Activated CD8-positive, alpha-beta memory T cell treated with anti-CD3 and anti-CD28 coated beads, Interleukin-2, amount 50 U/mL, for 1 hour (primary cell): Measurements from ENCODE around the gene UBAP2L.

Experiments
- DNase-seq: peaks from one replicate; pipeline ENCODE4 v3.0.0-alpha.2; 2020; ENCODE audit errors: extremely low read depth

The UBAP2L gene

GRCh38 chr1:154220071-154220969 is at the start of gene UBAP2L:
Gene UBAP2L (plus strand): TSS chr1:154220955. CDS start chr1:154225124, 4,169 bp downstream.
- peak; percentile 94 for DNase-seq

GRCh38 chr1:154171223-154171583 is 49.6 kb upstream of the UBAP2L start:
- DNase-seq: no peak

GRCh38 chr1:154171880-154172279 is 48.9 kb upstream of the UBAP2L start:
- no peak for DNase-seq

GRCh38 chr1:154174654-154175053 is 46.1 kb upstream of the UBAP2L start:
- no peak for DNase-seq

GRCh38 chr1:154176337-154176736 is 44.4 kb upstream of the UBAP2L start:
- no peak for DNase-seq

- DNase-seq: no peak
These were observed 42.7 kb upstream of the UBAP2L start for GRCh38 chr1:154178013-154178412.

- no peak for DNase-seq
These were observed 41.6 kb upstream of the UBAP2L start for GRCh38 chr1:154178911-154179811.

GRCh38 chr1:154179946-154180687 is 40.6 kb upstream of the UBAP2L start:
- DNase-seq: no peak

GRCh38 chr1:154181944-154182343 is 38.8 kb upstream of the UBAP2L start:
- no peak for DNase-seq

GRCh38 chr1:154182344-154183045 is 38.3 kb upstream of the UBAP2L start:
- DNase-seq: peak; percentile 28

GRCh38 chr1:154183046-154183915 is 37.5 kb upstream of the UBAP2L start:
- peak; percentile 75 for DNase-seq

GRCh38 chr1:154186177-154186576 is 34.6 kb upstream of the UBAP2L start:
- DNase-seq: no peak

- DNase-seq: no peak
These were observed 33.8 kb upstream of the UBAP2L start for GRCh38 chr1:154186852-154187501.

GRCh38 chr1:154190550-154190949 is 30.2 kb upstream of the UBAP2L start:
- DNase-seq: no peak

- DNase-seq: no peak
These were observed 28.7 kb upstream of the UBAP2L start, which contains the start of gene TPM3 for GRCh38 chr1:154191990-154192461. Gene TPM3 (minus strand): TSS chr1:154192100. CDS start chr1:154192018, 82 bp downstream.

- no peak for DNase-seq
These were observed 28.3 kb upstream of the UBAP2L start for GRCh38 chr1:154192476-154192875.

GRCh38 chr1:154193821-154194220 is 26.9 kb upstream of the UBAP2L start:
- no peak for DNase-seq

GRCh38 chr1:154198756-154199562 is 21.8 kb upstream of the UBAP2L start:
- DNase-seq: no peak

GRCh38 chr1:154199563-154199879 is 21.2 kb upstream of the UBAP2L start:
- no peak for DNase-seq
